Stimulated activated CD4-positive, alpha-beta T cell treated with anti-CD3 and anti-CD28 coated beads, Interleukin-2, amount 100 ng/mL, for 24 hours (primary cell): ENCODE results near the gene TMEM89.

Experiments
- DNase-seq, 2 donors: peaks; one replicate each; pipeline ENCODE4 v3.0.0-alpha.2; 2020

Gene TMEM89

DNA sequence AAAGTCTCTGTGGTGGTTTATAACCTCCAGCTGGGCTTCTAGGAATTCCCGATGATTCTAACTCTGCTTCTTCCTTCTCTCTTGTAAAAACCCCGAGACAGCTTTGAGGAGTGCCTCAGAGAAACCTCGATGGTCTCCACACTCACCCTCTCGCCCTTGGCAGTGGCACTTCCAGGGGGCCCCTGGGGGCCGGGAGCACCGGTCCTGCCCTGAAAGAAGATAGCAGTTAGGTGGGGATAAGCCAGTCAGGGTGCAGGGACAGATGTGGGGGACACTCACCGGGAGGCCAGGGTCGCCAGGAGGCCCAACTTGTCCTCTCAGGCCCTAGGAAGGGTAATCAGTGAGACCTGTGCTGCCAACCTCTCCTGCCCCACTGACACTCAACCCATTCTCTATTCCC is 36.2 kb downstream of the TMEM89 start:
- DNase-seq = no peak

DNA sequence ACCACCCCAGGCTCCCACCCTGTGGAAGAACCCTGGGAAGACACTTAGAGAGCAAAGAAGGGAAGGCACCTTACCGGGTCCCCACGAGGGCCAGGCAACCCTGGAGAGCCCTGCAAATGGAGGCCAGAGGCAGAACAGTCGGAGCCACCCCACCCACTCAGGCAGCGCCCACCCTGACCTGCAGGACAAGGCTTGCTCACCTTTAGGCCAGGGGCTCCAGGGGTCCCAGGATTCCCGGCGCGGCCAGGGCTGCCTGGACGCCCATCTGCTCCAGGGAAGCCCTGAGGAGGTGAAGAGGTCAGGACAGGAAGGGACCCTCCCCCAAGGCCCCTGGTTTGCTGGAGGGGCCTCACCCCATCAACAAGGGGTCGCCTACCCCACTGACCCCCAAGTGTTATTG is 36.7 kb downstream of the TMEM89 start:
- DNase-seq = no peak

DNA sequence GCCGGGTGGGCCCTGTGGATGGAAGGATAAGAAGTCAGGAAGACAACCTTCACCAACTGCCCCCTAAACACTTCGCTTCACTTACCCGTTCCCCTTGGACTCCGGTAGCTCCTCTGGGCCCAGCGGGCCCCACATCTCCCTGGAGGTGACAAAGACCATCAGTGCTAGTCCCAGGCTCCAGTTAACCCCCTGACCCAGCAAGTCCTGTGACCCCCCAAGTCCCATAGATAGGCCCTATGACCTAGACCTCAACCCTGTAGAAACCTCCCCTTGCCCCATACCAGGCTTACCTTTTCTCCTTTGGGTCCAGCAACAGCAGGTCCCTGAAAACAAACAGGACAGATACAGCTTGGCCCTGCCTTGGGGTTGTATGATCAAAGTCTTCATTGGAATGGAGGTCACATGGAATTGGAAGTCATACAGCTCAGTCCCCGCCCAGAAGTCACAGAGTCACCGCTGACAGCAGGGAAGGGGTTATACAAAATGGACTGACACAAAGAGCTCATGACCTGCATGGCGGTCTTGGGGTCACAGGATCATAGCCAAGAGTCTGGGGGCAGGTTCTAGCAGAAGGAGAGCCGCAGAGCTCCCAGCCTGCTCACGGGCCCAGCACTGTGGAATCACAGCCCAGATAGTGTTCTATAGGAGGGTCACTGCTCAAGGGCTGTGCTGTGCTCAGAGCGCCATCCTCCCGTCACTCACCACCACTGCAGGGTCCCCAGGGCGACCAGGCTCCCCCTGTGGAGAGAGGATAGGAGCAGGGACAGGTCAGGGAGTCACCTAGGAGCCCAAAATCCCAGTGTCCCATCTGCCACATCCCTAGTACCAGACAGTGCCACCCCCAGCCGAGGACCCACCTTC is 39.7 kb downstream of the TMEM89 start:
- no peak for DNase-seq

DNA sequence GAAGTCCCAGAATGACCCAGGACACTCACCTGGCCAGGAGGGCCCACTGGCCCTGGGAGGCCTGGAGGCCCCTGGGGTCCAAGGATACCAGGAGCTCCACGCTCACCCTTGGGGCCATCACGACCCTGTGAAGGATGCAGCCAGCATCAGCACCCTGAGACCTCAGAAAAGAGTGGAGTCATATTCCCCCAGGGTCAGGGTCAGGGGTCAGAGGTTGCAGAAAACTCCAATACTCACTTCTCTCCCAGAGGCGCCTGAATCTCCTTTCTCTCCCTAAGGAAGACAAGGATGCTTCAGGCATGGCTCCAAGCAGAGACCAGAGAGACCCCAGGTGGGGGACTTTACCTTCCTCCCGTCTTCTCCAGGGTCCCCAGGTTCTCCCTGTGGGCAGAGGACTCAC is 44.9 kb downstream of the TMEM89 start:
- DNase-seq = no peak

DNA sequence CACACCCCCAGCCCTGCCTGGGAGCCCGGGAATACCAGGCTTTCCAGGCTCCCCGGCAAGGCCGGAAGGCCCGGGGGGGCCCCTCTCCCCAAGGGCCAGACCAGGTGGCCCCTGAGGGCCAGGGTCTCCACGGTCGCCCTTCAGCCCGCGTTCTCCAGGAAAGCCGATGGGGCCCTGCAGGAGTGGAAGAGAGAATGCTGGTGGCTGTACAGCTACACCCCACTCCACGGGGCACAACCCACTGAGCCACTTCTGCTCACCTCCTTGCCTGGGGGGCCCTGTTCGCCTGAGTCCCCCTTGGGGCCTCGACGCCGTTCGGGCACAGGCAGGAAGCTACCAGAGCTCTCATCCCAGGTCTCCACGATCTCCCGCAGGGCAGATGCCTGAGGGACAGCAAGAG is 46.2 kb downstream of the TMEM89 start:
- DNase-seq = no peak

DNA sequence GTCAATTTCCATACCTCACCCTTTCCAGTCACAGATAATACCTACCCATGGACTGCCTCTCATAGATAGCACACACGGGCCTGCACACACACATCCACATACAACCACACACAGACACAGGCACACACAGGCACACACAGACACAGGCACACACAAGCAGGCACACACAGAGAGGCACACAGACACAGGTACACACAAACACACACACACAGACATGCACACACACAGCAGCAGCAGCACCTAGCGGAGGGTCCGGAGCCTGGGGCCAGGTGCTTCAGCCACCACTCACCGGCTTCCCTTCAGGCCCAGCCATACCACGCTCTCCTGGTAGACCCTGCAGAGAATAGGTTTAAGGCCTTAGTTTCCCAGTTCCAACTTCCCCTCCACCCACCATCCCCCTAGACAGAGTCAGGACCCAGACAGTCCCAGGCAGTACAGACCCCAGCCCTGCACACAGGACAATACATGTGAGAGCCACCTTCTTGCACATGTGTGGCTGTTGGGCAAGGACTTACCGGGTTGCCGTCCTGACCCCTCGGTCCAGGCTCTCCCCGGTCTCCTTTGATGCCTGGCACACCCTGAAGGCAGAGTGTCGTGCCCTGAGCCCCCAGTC is 47.5 kb downstream of the TMEM89 start:
- no peak for DNase-seq

DNA sequence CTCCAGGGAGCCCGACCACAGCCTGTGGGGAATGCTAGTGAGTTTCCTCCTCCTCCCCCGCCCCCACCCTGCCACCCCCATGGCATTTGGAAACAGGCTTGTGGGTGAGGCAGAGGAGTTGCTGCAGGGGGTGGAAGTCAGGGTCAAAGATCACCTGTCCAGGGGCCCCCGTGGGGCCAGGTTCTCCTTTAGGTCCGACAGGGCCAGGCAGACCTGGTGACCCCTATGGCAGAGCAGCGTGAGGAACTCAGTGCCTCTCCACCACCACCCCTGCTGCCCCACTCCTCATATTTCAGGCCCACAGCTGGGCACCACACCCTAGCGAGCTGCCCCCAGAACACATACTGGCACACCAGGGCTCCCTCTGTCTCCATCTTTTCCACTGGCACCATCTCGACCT is 49.1 kb downstream of the TMEM89 start:
- no peak for DNase-seq

DNA sequence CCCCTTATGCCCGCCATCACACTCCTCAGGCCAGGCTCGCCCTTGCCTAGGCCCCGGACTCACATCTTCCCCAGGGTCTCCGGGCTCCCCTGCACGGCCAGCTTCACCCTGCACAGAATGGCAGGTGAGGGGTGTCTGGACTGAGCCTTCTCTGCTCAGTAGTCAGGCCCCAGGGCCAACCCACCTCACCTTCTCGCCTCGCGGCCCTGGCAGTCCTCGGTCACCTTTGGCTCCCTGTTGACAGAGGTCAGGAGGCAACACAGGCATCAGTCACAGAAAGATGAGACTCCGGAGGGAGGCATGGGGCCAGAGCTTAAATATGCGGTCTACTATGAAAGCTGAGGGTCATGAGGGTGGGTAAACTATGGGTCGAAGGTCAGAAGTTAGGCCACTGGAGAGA is 49.6 kb downstream of the TMEM89 start:
- DNase-seq = no peak
